ENCODE results near the gene GATB. TPM values are rescaled to one million over a fixed set of nuclear protein-coding genes. Genes with fewer than 3 reads are reported as not detected.

GATB gene
- total and polyA plus RNA-seq, 2 of the 4 experiments (the other 2 are of a cell fraction): 18.7 to 20.3 TPM

- WGBS, 2 experiments (ENCODE audit: extremely low coverage in 2 of 2, insufficient read length in 1 of 2): no CpG with 5 or more reads among the region's 2 CpGs
- intact Hi-C loops (cut with micrococcal nuclease): no loop called here
- Histone ChIP-seq H2AFZ (replicated peaks; ENCODE audit: low read length, poor library complexity) (no peak overlapping the region), H3K23ac (ENCODE audit: low read depth, low read length) (no peak overlapping the region), H3K14ac (replicated peaks; ENCODE audit: low read depth, low read length) (no peak overlapping the region), H3K4me2 (ENCODE audit: low read depth, low read length) (no peak overlapping the region), H4K5ac (ENCODE audit: low read depth, low read length) (no peak overlapping the region), H3K4me3 (ENCODE audit: insufficient read depth, low read depth, low read length) (no peak overlapping the region), H3K56ac (ENCODE audit: extremely low read depth, insufficient read depth, low read length) (no peak overlapping the region), H2AK9ac (replicated peaks; ENCODE audit: low read depth, low read length, poor library complexity) (no peak overlapping the region), H3K4ac (ENCODE audit: low read depth, low read length) (no peak overlapping the region), H2BK15ac (ENCODE audit: low read depth, low read length) (no peak overlapping the region), H3K4me1 (ENCODE audit: control insufficient read depth, insufficient read depth, low read length) (no peaks in the 10 kb centered on the region), H4K91ac (ENCODE audit: insufficient read depth, low read depth, low read length) (no peak overlapping the region), H3K36me3 (ENCODE audit: control insufficient read depth, insufficient read depth, low read length) (no peaks in the 10 kb centered on the region), H3K79me1 (ENCODE audit: low read depth in 1 of 2, low read length in 2 of 2) (peaks cover 0 to 4% of the 10 kb centered on the region in 2 experiments; a peak in 2 of 4 replicates), H2BK20ac (ENCODE audit: low read depth, low read length) (no peak overlapping the region), H2BK120ac (ENCODE audit: low read depth, low read length) (no peak overlapping the region), H4K8ac (ENCODE audit: low read depth in 2 of 2, low read length in 2 of 2) (no peak overlapping the region), H3K27me3 (ENCODE audit: control insufficient read depth, insufficient read depth, low read length) (no peaks in the 10 kb centered on the region), H2AK5ac (ENCODE audit: low read depth, low read length) (no peak overlapping the region), H3K9me3 (ENCODE audit: control insufficient read depth, insufficient read depth, low read length) (no peaks in the 10 kb centered on the region), H3K18ac (ENCODE audit: low read depth, low read length) (no peak overlapping the region), H3K27ac (ENCODE audit: insufficient read depth, low read length) (no peak overlapping the region), H4K20me1 (ENCODE audit: insufficient read depth, low read length) (no peaks in the 10 kb centered on the region), H2BK5ac (ENCODE audit: low read depth, low read length, poor library complexity, severe bottlenecking) (no peak overlapping the region), H3K9ac (ENCODE audit: low read depth, low read length) (no peak overlapping the region), H3K9me1 (ENCODE audit: insufficient read depth, low read length) (no peaks in the 10 kb centered on the region)
- CTCF ChIA-PET: no interaction called here
- POLR2A ChIA-PET (ENCODE audit: unreplicated experiment): interaction anchor here (0.7 kb wide), 1 partner anchor 1431 kb away, joined by 4 read pairs; no protein-coding TSS in a partner anchor
- no peak for TF ChIP-seq NFE2L2 (IDR thresholded peaks at IDR 0.05; ENCODE audit: low read depth, low read length)
- no peak for TF ChIP-seq BHLHE40 (IDR thresholded peaks at IDR 0.05; ENCODE audit: low read depth, low read length)
- TF ChIP-seq RFX5 (IDR thresholded peaks at IDR 0.05; ENCODE audit: low read depth, low read length): no peak
- TF ChIP-seq USF2 (IDR thresholded peaks at IDR 0.05; ENCODE audit: low read depth, low read length): no peak
- dilution Hi-C loops (cut with HindIII; ENCODE audit: low sequenced_read_pairs, unreplicated experiment): no loop called here
- no TSS peak for BruUV-seq (replicated peaks)
- in situ Hi-C loops (cut with MboI; ENCODE audit: low sequenced_read_pairs): no loop called here
- DNase-seq: no peak
- no peak for ATAC-seq (ENCODE audit: low read depth)
Observed at GRCh38 chr4:151728679-151729078, 32.1 kb downstream of the GATB start.

All from IMR-90 (cell line).